Tibial nerve (tissue), 4 donors: ENCODE data around the gene IL20RA. TPM values are rescaled to one million over a fixed set of nuclear protein-coding genes. Genes with fewer than 3 reads are reported as not detected.

Experiments used
- DNase-seq, 2 donors: peaks; one replicate each; pipeline ENCODE4 v3.0.0-alpha.2; 2019; ENCODE audit warnings: low spot score in 2 of 2
- H3K27ac ChIP-seq, 4 donors: fragments of 200-600 bp; sonication (generic) in 3 of 4; one replicate each; pipeline ENCODE4 v1.5.1; 2017 to 2019; ENCODE audit warnings: mild to moderate bottlenecking in 1 of 4
- H3K27me3 ChIP-seq, 2 donors: fragments of 200-600 bp; sonication (generic) in 1 of 2; one replicate each; pipeline versions ENCODE4 v1.5.1 to v1.6.0; 2017 to 2019
- H3K36me3 ChIP-seq, 3 donors: fragments of 200-600 bp; sonication (generic); one replicate each; pipeline ENCODE4 v1.5.1; 2018 to 2019
- H3K4me1 ChIP-seq, 4 donors: fragments of 200-600 bp; sonication (generic) in 3 of 4; one replicate each; pipeline ENCODE4 v1.5.1; 2017 to 2019
- H3K4me3 ChIP-seq, 4 donors: fragments of 200-600 bp; sonication (generic) in 3 of 4; one replicate each; pipeline ENCODE4 v1.5.1; 2017 to 2019; ENCODE audit warnings: mild to moderate bottlenecking in 1 of 4, moderate library complexity in 1 of 4
- H3K9me3 ChIP-seq, 4 donors: fragments of 200-600 bp; sonication (generic) in 3 of 4; one replicate each; pipeline ENCODE4 v1.5.1; 2017 to 2019
- EP300 ChIP-seq, 2 donors: sonication (generic); formaldehyde crosslinking; IDR thresholded peaks; one replicate each; pipeline ENCODE4 v1.6.1; 2017; ENCODE audit warnings: antibody characterized with exemption in 2 of 2, mild to moderate bottlenecking in 1 of 2
- POLR2A ChIP-seq, 2 donors: fragments of 450-650 bp; IDR thresholded peaks; one replicate each; pipeline ENCODE4 v1.6.1; 2017; ENCODE audit warnings: antibody characterized with exemption in 2 of 2, mild to moderate bottlenecking in 2 of 2, moderate library complexity in 2 of 2
- WGBS, 2 donors: methylation state at CpG; one replicate each; pipeline ENCODE4 v1.1.5; 2018; 5-methylcytosine and 5-hydroxymethylcytosine counted together
- total RNA-seq, 4 donors: library from RNA; depleted of rRNA; stranded (reverse); fragments of >200 nt; gene quantifications; one replicate each; pipeline ENCODE4 v1.1.0, GENCODE V29; 2016
- TF ChIP-seq, protein P1 (sequence below), 5 experiments: fragments of 200-600 bp in 3 of 5; fragments of 450-650 bp in 2 of 5; sonication (generic) in 3 of 5; IDR thresholded peaks; one replicate each; pipeline ENCODE4 v1.5.1; 2016 to 2019; ENCODE audit warnings: antibody characterized with exemption in 5 of 5, mild to moderate bottlenecking in 3 of 5, moderate library complexity in 2 of 5

Gene IL20RA
- total RNA-seq, 4 donors from 2014 or later, result 0.60 to 6.3 (median 2.8) TPM

DNA sequence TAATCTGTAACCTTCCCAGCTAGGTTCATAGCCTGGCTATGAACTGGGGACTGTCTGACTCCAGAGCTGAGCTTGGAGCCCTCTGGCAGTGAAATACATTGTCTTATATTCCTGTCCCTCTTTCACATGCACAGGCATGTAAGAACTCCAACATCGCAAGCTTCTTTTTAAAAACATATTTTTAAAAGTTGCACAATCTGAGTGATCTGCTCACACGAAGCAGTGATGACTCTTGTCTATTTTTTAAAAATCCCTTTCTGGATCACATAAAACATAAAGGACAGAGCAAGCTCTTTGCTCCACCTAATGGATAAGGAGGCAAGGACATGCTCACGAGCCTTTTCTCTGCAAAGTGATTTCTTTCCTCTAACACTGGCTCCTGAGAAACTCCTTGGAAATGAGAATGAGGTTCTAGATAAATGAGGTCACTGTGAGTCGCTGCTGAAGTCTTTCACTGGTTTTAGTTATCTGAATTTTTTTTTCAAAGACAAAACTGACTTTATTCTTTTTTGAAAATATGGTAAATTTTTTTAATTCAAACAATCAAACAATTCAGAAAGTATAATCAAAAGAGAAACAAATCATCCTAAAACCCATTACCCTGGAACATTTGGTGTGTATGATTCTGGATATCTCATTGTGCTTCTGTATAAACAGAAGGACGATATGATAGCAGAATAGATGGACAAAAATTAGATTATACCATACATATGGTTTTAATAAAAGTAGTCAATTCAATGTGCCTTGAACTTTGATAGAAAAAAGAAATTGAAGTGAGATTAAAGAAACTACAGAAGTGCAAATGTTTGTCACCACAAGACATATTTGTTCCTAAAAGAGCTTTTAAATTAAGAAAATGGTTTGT is 30.8 kb downstream of the IL20RA start:
- Histone ChIP-seq H3K27me3 (peaks cover 0 to 7% of the 10 kb centered on the region in 2 donors), H3K4me3 (no peak overlapping the region), H3K4me1 (no peaks in the 10 kb centered on the region), H3K27ac (no peak overlapping the region), H3K36me3 (no peaks in the 10 kb centered on the region), H3K9me3 (no peaks in the 10 kb centered on the region)
- no peak for DNase-seq
- TF ChIP-seq POLR2A (IDR thresholded peaks at IDR 0.05) (no peak), EP300 (IDR thresholded peaks at IDR 0.05) (peak in 1 of 2 donors; percentile 11)
- TF ChIP-seq, protein P1, sequence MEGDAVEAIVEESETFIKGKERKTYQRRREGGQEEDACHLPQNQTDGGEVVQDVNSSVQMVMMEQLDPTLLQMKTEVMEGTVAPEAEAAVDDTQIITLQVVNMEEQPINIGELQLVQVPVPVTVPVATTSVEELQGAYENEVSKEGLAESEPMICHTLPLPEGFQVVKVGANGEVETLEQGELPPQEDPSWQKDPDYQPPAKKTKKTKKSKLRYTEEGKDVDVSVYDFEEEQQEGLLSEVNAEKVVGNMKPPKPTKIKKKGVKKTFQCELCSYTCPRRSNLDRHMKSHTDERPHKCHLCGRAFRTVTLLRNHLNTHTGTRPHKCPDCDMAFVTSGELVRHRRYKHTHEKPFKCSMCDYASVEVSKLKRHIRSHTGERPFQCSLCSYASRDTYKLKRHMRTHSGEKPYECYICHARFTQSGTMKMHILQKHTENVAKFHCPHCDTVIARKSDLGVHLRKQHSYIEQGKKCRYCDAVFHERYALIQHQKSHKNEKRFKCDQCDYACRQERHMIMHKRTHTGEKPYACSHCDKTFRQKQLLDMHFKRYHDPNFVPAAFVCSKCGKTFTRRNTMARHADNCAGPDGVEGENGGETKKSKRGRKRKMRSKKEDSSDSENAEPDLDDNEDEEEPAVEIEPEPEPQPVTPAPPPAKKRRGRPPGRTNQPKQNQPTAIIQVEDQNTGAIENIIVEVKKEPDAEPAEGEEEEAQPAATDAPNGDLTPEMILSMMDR (IDR thresholded peaks at IDR 0.05), result peak in 3 of 5 experiments; percentile 26 to 38 (median 27)
- 15 to 17% methylated on average over 5 of the region's 5 CpGs for WGBS, 2 donors

- DNase-seq, result no peak
- 74 to 75% methylated on average over 1 of the region's 1 CpG for WGBS, 2 donors
- TF ChIP-seq POLR2A (IDR thresholded peaks at IDR 0.05), result no peak
- TF ChIP-seq, protein P1 (IDR thresholded peaks at IDR 0.05), result no peak
- no peak for TF ChIP-seq EP300 (IDR thresholded peaks at IDR 0.05)
- Histone ChIP-seq H3K36me3 (no peaks in the 10 kb centered on the region), H3K9me3 (no peaks in the 10 kb centered on the region), H3K27me3 (peaks cover 0 to 7% of the 10 kb centered on the region in 2 donors), H3K4me1 (no peaks in the 10 kb centered on the region), H3K4me3 (no peak overlapping the region), H3K27ac (no peak overlapping the region)
These were observed 31.7 kb downstream of the IL20RA start for GRCh38 chr6:137013031-137013430.

GRCh38 chr6:137011406-137011805 is 33.4 kb downstream of the IL20RA start:
- no peak for DNase-seq
- Histone ChIP-seq H3K27me3 (peaks cover 0 to 7% of the 10 kb centered on the region in 2 donors), H3K4me1 (no peaks in the 10 kb centered on the region), H3K27ac (no peak overlapping the region), H3K9me3 (no peaks in the 10 kb centered on the region), H3K4me3 (no peak overlapping the region), H3K36me3 (no peaks in the 10 kb centered on the region)
- no peak for TF ChIP-seq EP300 (IDR thresholded peaks at IDR 0.05)
- TF ChIP-seq, protein P1 (IDR thresholded peaks at IDR 0.05), result no peak
- no peak for TF ChIP-seq POLR2A (IDR thresholded peaks at IDR 0.05)
- 60 to 62% methylated on average over 2 of the region's 2 CpGs for WGBS, 2 donors

DNA sequence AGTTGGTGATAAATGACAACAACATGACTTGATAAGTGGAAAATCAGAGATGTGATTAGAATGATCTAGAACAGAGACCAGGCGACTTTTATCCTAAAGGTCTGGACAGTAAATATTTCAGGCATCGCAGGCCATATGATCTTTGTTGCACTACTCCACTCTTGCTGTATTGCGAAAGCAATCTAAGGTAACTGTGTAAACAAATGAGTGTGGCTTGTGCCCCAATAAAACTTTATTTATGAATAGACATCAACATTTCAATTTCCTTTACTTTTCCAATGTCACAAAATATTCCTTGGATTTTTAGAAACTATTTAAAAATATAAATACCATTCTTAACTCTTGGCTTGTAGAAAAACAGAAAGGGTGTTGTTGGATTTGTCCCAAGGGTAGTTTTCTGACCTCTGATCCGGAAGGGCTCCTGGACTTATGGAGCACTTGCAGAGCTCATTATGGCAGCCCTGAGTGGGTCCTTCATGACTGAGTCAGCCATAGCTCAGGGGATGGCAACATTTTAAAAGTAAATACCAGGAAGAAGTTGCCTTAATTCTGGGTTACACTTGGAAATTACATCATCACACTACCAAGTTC is 34.5 kb downstream of the IL20RA start:
- no peak for DNase-seq
- TF ChIP-seq POLR2A (IDR thresholded peaks at IDR 0.05), result no peak
- no peak for TF ChIP-seq EP300 (IDR thresholded peaks at IDR 0.05)
- TF ChIP-seq, protein P1 (IDR thresholded peaks at IDR 0.05), result no peak
- WGBS, 2 donors, result 92% methylated on average over 4 of the region's 4 CpGs

DNA sequence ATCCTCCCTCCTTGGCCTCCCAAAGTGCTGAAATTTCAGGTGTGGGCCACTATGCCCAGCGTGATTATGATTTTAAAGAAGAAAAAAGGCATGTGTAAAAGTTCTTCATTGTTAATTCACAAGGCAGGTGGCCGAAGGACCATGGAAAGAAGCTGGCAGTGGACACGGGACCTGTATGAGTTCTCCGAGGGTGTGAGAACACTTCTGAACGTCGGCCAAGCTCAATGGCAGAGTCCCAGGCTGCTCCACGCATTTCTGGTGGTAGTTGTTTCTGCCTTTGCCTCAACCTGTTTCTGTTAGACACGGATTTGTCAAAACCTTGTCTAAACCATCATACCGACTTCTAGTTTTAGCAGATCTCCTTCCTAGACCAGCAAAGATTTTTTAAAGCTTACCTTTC is 36.6 kb downstream of the IL20RA start:
- Histone ChIP-seq H3K9me3 (no peaks in the 10 kb centered on the region), H3K27ac (no peak overlapping the region), H3K4me3 (no peak overlapping the region), H3K4me1 (no peaks in the 10 kb centered on the region), H3K27me3 (no peaks in the 10 kb centered on the region), H3K36me3 (no peaks in the 10 kb centered on the region)
- TF ChIP-seq POLR2A (IDR thresholded peaks at IDR 0.05) (no peak), EP300 (IDR thresholded peaks at IDR 0.05) (no peak)
- TF ChIP-seq, protein P1 (IDR thresholded peaks at IDR 0.05), result no peak
- no peak for DNase-seq
- 85 to 87% methylated on average over 9 of the region's 9 CpGs for WGBS, 2 donors

More for the DNA sequence above, 34.5 kb downstream of the IL20RA start:
- no peak overlapping the region for H3K4me3 ChIP-seq
- H3K9me3 ChIP-seq, result no peaks in the 10 kb centered on the region
- H3K4me1 ChIP-seq, result no peaks in the 10 kb centered on the region
- H3K36me3 ChIP-seq, result no peaks in the 10 kb centered on the region
- no peak overlapping the region for H3K27ac ChIP-seq
- no peaks in the 10 kb centered on the region for H3K27me3 ChIP-seq
